Right ventricle myocardium superior (tissue), 1 donor: Measurements from ENCODE around the gene EPB41L2. TPM values are rescaled to one million over a fixed set of nuclear protein-coding genes. Genes with fewer than 3 reads are reported as not detected.

Experiments
- ATAC-seq: fragments of 200-7000 bp; cut with Tn5 transposase; one replicate; pipeline ENCODE4 v1.9.1; 2020; ENCODE audit warnings: mild to moderate bottlenecking; ENCODE audit not compliant: poor library complexity
- DNase-seq: peaks from one replicate; pipeline ENCODE4 v3.0.0-alpha.2; 2020
- intact Hi-C: fragments of 100-400 bp; cut with DNase I; formaldehyde crosslinking; loops from one replicate; pipeline ENCODE4 v1.11.2; 2022
- total RNA-seq: library from RNA; stranded (reverse); fragmentation: NEBNext Ultra II Directional; extraction: Animal tissue kit (Norgen Biotek cat#: 25700); gene quantifications from one replicate; pipeline ENCODE4 v1.2.1, GENCODE V29; 2021
- donor health status: DM: no; HTN: yes; CAD: no; lungs with severe emphysema.

EPB41L2 gene
- total RNA-seq, 1 donor from 2014 or later, result 88.8 TPM

- ATAC-seq, result no peak
- no peak for DNase-seq
- intact Hi-C loops, result no loop called here
Observed at GRCh38 chr6:130843575-130844320, 219.3 kb downstream of the EPB41L2 start.

GRCh38 chr6:130841128-130841728, 221.8 kb downstream of the EPB41L2 start:
- ATAC-seq (no peak), DNase-seq (no peak)
- intact Hi-C loops, result no loop called here

GRCh38 chr6:130840050-130840449, 223.0 kb downstream of the EPB41L2 start:
- intact Hi-C loops, result no loop called here
- ATAC-seq (no peak), DNase-seq (no peak)

- ATAC-seq, result no peak
- no peak for DNase-seq
- intact Hi-C loops, result no loop called here
Observed at GRCh38 chr6:130839379-130839778, 223.7 kb downstream of the EPB41L2 start.

GRCh38 chr6:130838951-130839350, 224.1 kb downstream of the EPB41L2 start:
- ATAC-seq (peak; percentile 38), DNase-seq (no peak)
- intact Hi-C loops, result no loop called here

- intact Hi-C loops, result no loop called here
- no peak for DNase-seq
- ATAC-seq, result peak; percentile 22
Observed at GRCh38 chr6:130838250-130838860, 224.7 kb downstream of the EPB41L2 start.

GRCh38 chr6:130837067-130837466, 226.0 kb downstream of the EPB41L2 start:
- ATAC-seq (no peak), DNase-seq (no peak)
- intact Hi-C loops, result no loop called here

- intact Hi-C loops, result no loop called here
- ATAC-seq (no peak), DNase-seq (no peak)
Observed at GRCh38 chr6:130836055-130836640, 226.9 kb downstream of the EPB41L2 start.

GRCh38 chr6:130834482-130835251, 228.4 kb downstream of the EPB41L2 start:
- ATAC-seq (no peak), DNase-seq (no peak)
- intact Hi-C loops, result no loop called here

- no peak for ATAC-seq
- no peak for DNase-seq
- intact Hi-C loops, result no loop called here
Observed at GRCh38 chr6:130833569-130833968, 229.5 kb downstream of the EPB41L2 start.

GRCh38 chr6:130831607-130832006, 231.4 kb downstream of the EPB41L2 start:
- no peak for DNase-seq

GRCh38 chr6:130829333-130829910, 233.6 kb downstream of the EPB41L2 start:
- intact Hi-C loops, result no loop called here
- ATAC-seq, result no peak
- no peak for DNase-seq

More at GRCh38 chr6:130831607-130832006, 231.4 kb downstream of the EPB41L2 start:
- ATAC-seq, result no peak
- intact Hi-C loops, result no loop called here

GRCh38 chr6:130827247-130828149, 235.5 kb downstream of the EPB41L2 start, which contains the start of gene SMLR1:
Gene SMLR1 (plus strand): TSS chr6:130827406. CDS start chr6:130827414, 8 bp downstream.
- DNase-seq, result no peak
- intact Hi-C loops, result no loop called here
- ATAC-seq, result no peak

- intact Hi-C loops, result no loop called here
- DNase-seq (no peak), ATAC-seq (no peak)
Observed at GRCh38 chr6:130826442-130827246, 236.4 kb downstream of the EPB41L2 start.

GRCh38 chr6:130825772-130826441, 237.1 kb downstream of the EPB41L2 start:
- intact Hi-C loops, result no loop called here
- DNase-seq (no peak), ATAC-seq (no peak)

GRCh38 chr6:130824978-130825694, 237.9 kb downstream of the EPB41L2 start:
- intact Hi-C loops, result no loop called here
- DNase-seq (no peak), ATAC-seq (no peak)
